HG03354 (cell line): ENCODE data around the gene CTPS2.
"Not testable (repeated sequence)": the region's sequence is repeated elsewhere in the genome, so short reads cannot be mapped to it uniquely, and the experiment has no call there.

Experiments
- ATAC-seq: cut with Tn5 transposase; IDR thresholded peaks from one replicate; pipeline ENCODE4 v1.9.1; 2021; ENCODE audit warnings: mild to moderate bottlenecking; ENCODE audit not compliant: unreplicated experiment, poor library complexity, severe bottlenecking

The CTPS2 gene

DNA sequence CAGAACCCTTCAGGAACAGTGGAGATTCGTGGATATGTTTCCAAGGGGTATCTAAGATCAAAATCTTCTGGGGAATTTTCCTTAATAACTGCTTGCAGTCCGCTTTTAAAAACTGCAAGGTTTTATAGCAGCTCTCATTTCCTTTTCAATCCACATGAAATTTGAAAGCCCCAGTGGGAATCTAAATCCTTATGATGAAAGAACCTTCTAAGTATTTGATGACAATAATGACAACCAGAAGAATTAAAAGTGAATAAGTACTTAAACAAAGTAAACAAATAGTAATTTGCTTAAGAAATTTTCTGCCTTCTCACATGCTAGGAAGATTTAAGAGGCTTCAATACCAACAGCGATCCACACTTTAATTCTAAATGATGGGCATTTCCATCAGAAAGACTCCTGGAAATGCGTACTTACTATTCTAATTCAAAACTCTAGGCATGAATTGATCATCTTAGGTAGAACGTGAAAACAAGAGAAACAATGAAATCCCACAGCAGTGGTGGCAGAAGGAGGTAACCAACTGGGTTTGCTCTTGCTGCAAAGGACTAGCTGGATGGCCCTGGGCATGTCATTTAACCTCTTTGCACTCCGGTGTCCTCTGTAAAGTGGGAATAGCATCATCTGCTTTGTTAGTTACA lies 100.1 kb downstream of the CTPS2 start:
- no peak for ATAC-seq

DNA sequence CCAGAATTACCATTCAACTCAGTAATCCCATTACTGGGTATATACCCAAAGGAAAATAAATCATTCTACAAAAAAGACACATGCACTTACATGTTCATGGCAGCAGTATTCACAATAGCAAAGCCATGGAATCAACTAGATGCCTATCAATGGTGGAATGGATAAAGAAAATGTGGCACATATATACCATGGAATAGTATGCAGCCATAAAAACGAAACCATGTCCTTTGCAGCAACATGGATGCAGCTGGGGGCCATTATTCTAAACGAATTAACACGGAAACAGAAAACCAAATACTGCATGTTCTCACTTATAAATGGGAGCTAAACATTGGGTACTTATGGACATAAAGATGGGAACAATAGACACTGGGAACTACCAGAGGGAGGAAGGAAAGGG lies 101.8 kb downstream of the CTPS2 start:
- not testable (repeated sequence) for ATAC-seq

DNA sequence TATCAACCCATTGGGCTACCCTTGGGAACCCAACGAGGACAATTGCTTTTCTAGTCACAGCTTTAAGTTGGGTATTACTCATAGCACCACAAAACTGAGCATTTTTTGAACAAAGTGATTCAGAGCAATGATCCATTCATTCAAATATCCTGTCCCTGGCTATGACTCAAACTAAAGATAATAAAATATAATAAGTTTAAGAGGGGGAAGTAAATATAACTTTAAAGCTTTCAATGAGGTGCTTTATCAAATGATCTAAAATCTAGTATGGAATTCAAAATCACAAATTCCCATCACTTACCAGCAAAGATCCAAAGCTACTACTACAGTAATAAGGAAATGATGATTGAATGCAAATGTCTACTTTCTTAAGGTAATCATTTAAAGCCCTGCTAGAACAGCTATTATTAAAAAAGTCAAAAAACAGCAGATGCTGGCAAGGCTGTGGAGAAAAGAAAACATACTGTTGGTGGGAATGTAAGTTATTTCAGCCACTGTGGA lies 102.3 kb downstream of the CTPS2 start:
- ATAC-seq, result no peak

DNA sequence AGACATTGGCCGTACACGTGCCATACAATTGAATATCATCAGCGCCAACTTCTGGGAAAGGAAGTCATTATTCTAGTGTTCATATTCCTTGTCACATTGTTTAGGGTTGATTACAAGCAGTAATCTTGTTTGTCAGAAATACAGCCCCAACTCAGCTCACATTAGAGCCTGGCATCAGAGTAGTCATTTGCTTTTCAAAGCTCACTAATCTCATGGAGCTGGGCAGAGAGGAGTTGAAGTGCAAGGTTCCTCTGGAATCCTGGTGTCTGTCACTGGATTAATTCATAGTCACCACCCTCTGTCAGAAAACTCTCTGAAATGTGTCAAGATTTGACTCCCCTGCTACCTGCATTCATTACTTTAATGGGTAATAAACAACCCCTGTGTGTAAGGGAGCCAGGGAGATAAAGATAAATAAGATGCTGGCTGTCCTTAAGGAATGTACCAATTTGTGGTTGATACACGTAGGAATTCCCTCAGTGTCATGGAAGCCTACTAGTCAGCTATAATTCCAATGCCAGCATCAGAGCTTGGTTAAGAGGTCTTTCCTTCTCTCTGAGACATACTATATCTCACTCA lies 106.2 kb downstream of the CTPS2 start:
- no peak for ATAC-seq

DNA sequence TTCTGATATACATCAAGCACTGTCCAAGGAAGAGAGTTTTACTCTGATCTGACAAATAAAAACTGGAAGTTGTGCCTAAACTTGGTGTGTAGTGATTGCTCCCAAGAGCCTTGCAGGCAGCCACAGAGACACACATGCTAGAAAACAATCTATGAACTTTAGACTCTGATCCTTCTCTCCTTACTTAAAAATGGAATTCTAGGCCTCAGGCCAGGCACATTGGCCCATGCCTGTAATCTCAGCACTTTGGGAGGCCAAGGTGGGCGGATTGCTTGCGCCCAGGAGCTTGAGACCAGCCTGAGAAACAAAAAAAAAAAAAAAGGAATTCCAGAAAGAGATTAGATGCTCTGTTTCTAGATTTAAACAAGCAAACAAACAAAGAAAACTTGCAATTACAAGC lies 108.1 kb downstream of the CTPS2 start:
- no peak for ATAC-seq

DNA sequence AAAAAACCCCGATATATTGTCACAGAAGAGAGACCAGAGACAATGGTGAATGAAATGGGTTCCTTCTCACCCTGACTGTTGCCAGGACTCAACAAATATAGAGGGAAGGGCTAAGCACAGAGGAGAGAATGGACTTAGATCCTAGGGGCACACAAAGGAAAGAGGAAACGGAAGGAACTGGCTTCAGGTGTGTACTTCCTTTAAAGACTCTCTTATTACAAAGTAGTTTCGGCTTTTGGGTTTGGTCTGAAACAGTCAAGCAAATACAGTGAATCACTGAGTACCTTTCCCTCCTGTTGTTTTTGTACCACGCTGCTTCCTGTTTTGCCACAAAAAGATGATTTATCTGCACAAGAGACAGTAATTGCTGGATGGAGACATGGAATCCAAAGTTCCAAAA lies 108.6 kb downstream of the CTPS2 start:
- no peak for ATAC-seq

DNA sequence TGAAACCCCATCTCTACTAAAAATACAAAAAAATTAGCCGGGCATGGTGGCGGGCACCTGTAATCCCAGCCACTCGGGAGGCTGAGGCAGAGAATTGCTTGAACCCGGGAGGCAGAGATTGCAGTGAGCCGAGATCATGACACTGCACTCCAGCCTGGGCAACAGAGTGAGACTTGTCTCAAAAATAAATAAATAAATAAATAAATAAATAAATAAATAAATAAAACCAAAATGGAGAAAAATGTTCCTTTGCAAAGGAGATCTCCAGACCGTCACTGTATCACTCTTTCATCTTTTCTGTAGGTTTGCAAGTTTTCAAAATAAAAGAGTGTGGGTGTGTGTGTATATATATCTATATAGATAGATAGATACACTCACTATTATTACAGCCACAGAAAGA lies 109.2 kb downstream of the CTPS2 start:
- ATAC-seq, result not testable (repeated sequence)

DNA sequence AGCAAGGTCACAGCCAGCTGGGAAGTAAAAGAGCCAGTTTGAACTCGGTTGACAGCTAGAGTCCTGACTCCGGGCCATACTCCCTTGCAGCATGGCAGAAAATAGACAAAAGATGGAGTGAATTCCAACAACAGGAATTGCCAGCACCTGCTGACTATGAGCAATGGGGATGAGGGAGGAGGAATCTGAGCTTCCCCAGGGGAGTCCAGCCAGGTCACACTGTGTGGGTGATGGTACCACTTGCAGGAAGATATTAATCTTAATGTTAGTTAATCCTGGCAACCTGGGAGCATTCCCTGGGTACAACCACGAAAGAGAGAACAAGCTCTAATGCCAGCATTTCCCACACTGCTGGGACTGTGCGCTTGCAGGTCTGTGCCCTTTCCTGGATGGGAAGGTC lies 110.6 kb downstream of the CTPS2 start:
- ATAC-seq, result no peak

DNA sequence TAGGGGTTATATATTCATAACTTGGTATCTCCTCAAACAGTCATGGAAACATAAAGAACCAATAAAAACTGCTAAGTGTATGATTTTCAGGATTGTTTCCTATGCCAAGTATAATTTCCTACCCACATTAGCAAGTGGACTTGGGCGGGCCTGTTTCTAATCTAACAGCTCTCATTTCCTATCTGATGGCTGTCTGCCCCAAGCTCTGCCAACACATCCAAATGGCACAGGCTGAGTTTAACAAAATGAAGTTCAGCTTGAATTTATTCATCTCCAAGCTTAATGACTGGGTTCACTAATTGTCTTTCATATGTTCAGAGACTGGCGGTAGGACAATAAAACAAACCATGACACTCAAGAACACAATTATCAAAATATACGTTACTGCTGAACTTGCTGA lies 118.0 kb downstream of the CTPS2 start:
- no peak for ATAC-seq

DNA sequence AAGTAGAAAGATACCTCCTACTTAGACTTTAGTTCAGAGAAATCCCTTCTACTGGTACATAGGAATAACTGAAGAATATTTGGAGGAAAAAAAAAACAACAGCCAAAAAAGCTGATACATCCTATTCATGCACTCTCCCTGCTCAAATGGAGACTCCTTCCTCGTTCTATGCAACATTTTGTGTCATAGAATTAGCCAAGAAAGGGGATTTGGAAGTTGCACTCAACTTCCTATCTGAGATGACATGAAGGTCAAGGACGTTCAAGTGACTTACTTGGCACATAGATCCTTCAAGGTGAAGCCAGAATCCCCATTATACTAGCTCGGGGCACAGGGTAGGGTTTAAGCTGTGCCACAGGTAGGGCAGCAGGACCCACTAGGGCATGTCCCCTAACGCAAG lies 118.7 kb downstream of the CTPS2 start:
- ATAC-seq, result no peak

DNA sequence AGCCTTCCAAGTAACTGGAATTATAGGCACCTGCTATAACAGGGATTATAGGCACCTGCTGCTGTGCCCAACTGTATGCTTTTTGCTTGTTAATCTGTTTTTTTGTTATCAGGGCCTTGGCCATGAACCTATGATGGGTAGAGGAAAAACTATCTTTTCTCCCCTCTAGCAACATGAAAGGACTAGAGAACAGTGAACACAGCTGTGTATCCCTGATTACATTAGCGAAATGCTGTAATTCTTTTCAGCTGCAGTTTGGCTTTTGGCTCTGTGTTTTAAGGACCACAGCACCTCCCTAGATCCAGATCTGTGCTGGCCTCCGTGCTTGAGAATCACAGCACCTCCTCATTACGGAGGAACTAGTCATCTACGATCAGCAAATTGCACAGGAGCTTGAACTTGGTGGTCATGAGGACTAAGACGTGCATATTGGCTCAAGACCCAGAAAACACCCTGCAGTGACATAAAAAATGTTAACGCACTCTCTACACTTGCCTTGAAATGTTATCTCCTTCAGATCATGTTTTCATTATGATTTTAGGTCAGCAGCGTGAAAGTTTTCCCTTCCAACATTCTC lies 120.2 kb downstream of the CTPS2 start:
- ATAC-seq, result no peak

DNA sequence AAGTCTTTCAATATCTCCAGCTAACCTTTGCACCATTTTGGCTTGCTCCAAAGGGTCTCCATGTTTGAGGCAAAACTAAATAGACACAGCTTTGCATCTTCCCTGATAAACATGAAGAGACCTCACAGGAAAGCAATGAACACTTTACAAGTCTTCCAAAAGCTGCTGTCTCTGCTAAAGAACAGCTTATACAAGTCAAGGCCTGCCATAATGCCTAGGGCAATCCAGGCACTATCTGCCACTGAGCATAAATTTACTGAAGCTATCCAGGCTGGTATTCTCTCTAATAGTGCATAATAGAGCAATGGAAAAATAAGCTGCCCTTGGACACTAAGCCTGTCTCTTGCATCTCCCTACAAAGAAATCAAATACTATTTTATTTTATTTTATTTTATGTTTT lies 122.6 kb downstream of the CTPS2 start:
- no peak for ATAC-seq

DNA sequence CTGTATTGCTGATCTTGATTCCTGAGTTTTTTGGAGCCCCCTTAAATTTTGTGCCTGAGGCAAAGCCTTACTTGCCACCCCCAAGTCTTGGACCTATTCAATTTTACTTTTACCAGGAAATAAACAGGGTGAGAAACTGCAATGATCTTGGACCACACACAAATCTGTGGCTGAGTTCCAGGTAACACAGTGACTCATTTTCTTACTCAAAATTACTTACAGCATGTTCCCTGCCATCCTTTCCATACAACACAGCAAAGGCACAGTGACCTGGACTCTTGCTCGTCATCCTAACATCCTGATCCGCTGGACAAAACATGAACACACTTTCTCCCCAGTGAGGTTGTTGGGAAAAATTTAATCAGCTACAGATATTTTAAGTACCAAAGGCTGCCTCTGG lies 123.3 kb downstream of the CTPS2 start:
- ATAC-seq, result no peak

DNA sequence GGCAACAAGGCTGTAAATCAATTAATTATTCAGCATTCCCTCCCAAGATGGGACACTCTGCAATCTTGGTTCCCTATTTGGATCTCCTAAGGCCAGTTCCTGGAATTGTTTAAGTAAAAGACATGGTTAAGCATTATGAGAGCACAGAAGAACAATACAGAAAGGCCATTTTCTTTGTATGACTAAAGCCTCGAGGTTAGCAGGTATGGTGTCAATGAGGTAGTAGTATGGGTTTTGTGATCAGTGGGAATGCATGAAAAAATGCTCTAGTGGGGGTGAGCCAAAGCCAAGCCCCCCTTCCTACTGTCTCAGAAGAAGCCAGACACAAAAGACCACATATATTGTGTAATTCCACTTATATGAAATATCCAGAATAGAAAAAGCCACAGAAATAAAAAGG lies 124.2 kb downstream of the CTPS2 start:
- no peak for ATAC-seq

DNA sequence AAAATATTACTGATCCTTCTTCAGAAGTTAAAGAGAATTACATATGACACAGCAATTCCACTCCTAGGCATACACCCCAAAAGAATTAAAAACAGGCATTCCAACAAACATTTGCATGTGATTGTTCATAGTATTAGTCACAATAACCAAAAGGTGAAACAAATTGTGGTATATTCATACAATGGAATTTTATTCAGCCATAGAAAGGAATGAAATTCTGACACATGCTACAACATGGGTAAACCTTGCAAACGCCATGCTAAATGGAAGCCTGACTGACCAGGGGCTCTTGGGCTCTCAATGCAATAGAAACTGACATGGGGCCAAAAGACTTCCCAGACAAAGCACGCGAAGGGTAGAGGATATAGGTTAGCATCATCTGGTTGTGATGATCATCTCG lies 124.6 kb downstream of the CTPS2 start:
- no peak for ATAC-seq

DNA sequence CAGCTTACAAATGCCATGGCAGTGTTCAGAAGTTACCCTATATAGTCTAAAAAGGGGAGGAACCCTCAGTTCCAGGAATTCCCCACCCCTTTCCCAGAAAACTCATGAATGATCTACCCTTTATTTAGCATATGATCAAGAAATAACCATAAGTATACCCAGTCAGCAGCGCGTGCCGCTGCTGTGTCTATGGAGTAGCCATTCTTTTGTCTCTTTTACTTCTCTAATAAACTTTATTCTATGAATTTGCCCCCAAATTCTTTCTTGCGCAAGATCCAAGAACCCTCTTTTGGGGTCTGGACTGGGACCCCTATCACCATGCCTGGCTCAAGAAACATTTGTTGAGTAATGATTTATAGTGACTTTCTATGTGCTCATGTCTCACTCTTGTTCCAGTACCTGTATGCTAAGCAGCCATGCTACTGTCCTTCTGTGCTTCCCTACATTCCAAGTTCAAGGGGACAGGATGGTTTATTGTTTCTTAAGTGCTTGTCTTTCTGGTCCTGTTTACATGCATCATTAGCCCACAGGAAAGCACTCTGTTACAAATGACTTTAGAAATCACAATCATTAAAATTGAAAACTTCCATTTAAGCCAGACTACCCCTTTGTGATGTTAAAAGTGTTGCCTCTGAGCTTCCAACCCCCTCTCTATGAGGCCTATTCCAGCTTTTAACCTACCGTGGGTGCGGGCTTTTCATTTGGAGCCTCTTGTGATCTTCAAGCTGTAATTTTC lies 125.9 kb downstream of the CTPS2 start:
- ATAC-seq, result no peak

DNA sequence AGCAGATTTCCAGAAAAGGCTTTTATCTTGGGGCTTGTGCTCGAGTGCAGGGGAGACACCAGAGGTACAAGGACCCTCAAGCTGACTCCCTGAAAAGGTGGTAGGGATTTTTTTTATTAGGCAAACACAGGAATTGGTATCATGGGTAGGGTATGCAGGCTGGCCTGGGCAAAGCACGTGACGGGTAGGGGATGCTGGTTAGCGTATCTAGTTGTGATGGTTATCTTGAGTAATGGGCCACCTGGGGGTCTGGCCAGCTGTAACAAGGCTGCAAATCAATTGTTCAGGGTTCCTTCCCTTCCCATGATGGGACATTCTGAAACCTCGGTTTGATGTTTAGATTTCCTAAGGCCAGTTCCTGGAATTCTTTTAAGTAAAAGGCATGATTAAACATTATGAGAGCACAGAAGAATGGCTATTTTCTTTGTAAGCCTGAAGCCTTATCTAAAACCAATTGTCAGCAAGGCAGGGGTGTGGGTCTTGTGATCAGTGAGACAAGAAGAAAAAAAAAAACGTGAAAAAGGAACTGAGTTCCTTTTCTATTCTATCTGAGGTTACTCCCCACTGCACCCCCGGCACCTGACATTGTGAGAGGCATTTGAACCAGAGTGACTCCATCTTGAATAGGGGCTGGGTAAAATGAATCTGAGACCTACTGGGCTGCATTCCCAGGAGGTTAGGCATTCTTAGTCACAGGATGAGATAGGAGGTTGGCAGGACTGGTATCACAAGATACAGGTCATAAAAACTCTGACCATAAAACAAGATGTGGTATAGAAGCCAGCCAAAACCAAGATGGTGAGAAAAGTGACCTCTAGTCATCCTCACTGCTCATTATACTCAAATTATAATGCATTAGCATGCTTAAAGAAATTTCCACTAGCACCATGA lies 126.7 kb downstream of the CTPS2 start:
- ATAC-seq, result no peak

DNA sequence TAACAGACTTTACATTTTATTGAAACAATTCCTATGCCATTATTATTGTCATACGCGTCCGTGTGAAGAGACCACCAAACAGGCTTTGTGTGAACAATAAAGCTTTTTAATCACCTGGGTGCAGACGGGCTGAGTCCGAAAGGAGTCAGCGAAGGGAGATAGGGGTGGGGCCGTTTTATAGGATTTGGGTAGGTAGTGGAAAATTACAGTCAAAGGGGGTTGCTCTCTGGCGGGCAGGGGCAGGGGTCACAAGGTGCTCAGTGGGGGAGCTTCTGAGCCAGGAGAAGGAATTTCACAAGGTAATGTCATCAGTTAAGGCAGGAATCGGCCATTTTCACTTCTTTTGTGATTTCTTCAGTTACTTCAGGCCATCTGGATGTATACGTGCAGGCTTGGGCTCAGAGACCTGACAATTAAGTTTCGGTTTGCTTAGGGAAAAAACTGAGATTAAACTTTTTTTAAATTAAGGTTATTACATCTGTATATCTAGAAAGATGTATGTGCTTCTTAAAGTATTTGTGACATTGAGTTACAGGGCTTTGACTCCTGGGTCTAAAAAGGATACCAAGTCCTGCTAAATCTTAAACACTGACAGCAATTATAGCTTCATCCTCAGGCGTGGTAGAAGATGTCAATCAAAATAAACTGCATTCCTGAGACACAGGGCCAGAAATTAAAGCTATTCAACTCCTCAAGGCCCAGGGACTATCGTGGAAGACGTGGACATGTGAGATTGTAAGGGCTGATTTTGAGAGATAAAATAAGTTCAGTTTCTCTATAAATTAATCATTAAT lies 132.3 kb downstream of the CTPS2 start:
- ATAC-seq, result not testable (repeated sequence)

DNA sequence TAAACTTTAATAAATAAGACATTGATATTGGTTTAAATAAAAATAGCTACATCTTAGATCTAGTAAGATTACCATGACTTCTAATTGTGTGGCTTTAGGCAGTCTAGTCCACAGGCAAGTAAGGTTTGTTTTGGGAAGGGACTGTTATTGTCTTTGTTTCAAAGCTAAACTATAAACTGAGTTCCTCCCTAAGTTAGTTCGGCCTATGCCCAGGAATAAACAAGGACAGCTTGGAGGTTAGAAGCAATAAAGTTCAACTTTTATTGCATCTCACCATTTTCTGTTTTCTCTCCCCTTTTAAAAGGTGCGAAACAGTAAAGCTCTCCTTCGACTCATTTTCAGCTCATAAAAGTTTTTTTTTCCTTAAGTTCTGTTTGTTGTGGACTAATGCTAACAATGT lies 133.0 kb downstream of the CTPS2 start:
- ATAC-seq, result no peak
